Loucy (cell line): Measurements from ENCODE around the gene LSR.

Source experiments
- EZH2phosphoT487 ChIP-seq: fragments of 200-600 bp; IDR thresholded peaks from 2 replicates; pipeline ENCODE4 v1.6.1; 2018; ENCODE audit warnings: antibody characterized with exemption, mild to moderate bottlenecking, moderate library complexity, borderline replicate concordance
- TF ChIP-seq, protein P1 (sequence below): fragments of 200-600 bp; sonication (generic); conservative IDR thresholded peaks from 2 replicates; pipeline ENCODE4 v1.5.1; 2014; ENCODE audit warnings: mild to moderate bottlenecking, antibody characterized with exemption, low read length

DNA sequence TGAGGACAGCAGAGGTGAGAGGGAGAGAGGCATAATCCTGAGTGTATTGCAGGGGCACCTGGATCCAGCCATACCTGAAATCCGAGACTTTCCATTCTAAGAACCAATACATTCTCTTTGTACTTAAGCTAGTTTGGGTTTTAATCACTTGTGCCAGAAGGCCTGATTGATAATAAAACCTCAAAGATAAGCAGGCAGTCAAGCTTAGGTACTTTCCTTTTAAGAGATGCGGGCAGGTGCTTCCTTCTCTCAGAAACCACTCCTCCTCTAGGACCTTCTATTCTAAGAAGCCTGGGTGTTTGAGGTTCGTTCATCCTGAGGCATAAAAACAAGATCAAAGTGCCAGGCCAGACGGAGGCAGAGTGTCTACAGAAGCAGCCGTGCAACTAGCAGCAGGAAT, 42.4 kb upstream of the LSR start:
- no peak for TF ChIP-seq EZH2phosphoT487
- TF ChIP-seq, protein P1, sequence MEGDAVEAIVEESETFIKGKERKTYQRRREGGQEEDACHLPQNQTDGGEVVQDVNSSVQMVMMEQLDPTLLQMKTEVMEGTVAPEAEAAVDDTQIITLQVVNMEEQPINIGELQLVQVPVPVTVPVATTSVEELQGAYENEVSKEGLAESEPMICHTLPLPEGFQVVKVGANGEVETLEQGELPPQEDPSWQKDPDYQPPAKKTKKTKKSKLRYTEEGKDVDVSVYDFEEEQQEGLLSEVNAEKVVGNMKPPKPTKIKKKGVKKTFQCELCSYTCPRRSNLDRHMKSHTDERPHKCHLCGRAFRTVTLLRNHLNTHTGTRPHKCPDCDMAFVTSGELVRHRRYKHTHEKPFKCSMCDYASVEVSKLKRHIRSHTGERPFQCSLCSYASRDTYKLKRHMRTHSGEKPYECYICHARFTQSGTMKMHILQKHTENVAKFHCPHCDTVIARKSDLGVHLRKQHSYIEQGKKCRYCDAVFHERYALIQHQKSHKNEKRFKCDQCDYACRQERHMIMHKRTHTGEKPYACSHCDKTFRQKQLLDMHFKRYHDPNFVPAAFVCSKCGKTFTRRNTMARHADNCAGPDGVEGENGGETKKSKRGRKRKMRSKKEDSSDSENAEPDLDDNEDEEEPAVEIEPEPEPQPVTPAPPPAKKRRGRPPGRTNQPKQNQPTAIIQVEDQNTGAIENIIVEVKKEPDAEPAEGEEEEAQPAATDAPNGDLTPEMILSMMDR, result no peak
